Stimulated activated CD4-positive, alpha-beta T cell treated with anti-CD3 and anti-CD28 coated beads, Interleukin-1b, Interleukin-23, amount 100 ng/mL, for 24 hours (primary cell): ENCODE data around the gene DIS3L.
"Not testable (repeated sequence)": the region's sequence is repeated elsewhere in the genome, so short reads cannot be mapped to it uniquely, and the experiment has no call there.

Experiments
- DNase-seq, 4 experiments: peaks; one replicate each; pipeline ENCODE4 v3.0.0-alpha.2; 2020; ENCODE audit warnings: low read depth in 4 of 4, low spot score in 1 of 4

DIS3L gene

GRCh38 chr15:66276546-66276945 is 16.8 kb upstream of the DIS3L start:
- no peak for DNase-seq

GRCh38 chr15:66278056-66278455 is 15.3 kb upstream of the DIS3L start:
- no peak for DNase-seq

- DNase-seq, result no peak
Measured at GRCh38 chr15:66278671-66279070, 14.7 kb upstream of the DIS3L start.

- DNase-seq, result no peak
Measured at GRCh38 chr15:66284271-66284670, 9.1 kb upstream of the DIS3L start.

GRCh38 chr15:66285533-66286280 is 7.7 kb upstream of the DIS3L start:
- DNase-seq, result no peak

- DNase-seq, result no peak
Measured at GRCh38 chr15:66287461-66288057, 5.8 kb upstream of the DIS3L start.

GRCh38 chr15:66288093-66288492 is 5.3 kb upstream of the DIS3L start:
- DNase-seq, result no peak

GRCh38 chr15:66288551-66289185 is 4.7 kb upstream of the DIS3L start:
- no peak for DNase-seq

- no peak for DNase-seq
Measured at GRCh38 chr15:66290007-66290406, 3.4 kb upstream of the DIS3L start.

GRCh38 chr15:66290518-66290917 is 2.9 kb upstream of the DIS3L start:
- DNase-seq, result no peak

GRCh38 chr15:66291816-66292570 is 1.4 kb upstream of the DIS3L start:
- no peak for DNase-seq

GRCh38 chr15:66292571-66293418 is 573 bp upstream of the DIS3L start:
- DNase-seq, result peak in 1 of 4 experiments; percentile 2

- DNase-seq, result peak in 1 of 4 experiments; percentile 1
Measured at GRCh38 chr15:66294157-66294931, 976 bp downstream of the DIS3L start.

GRCh38 chr15:66294932-66295235 is 1.5 kb downstream of the DIS3L start:
- no peak for DNase-seq

- no peak for DNase-seq
Measured at GRCh38 chr15:66296186-66296585, 2.8 kb downstream of the DIS3L start.

GRCh38 chr15:66298803-66299251 is 5.5 kb downstream of the DIS3L start:
- no peak for DNase-seq

- DNase-seq, result no peak
Measured at GRCh38 chr15:66302489-66303278, 9.3 kb downstream of the DIS3L start.

- DNase-seq, result not testable (repeated sequence)
Measured at GRCh38 chr15:66304425-66304824, 11.1 kb downstream of the DIS3L start.

GRCh38 chr15:66306381-66306780 is 13.0 kb downstream of the DIS3L start:
- no peak for DNase-seq
